ENCODE data around the gene PARVG. TPM values are rescaled to one million over a fixed set of nuclear protein-coding genes. Genes with fewer than 3 reads are reported as not detected.

The PARVG gene
- total RNA-seq, 1 experiment from 2014 or later: 1.3 TPM

DNA sequence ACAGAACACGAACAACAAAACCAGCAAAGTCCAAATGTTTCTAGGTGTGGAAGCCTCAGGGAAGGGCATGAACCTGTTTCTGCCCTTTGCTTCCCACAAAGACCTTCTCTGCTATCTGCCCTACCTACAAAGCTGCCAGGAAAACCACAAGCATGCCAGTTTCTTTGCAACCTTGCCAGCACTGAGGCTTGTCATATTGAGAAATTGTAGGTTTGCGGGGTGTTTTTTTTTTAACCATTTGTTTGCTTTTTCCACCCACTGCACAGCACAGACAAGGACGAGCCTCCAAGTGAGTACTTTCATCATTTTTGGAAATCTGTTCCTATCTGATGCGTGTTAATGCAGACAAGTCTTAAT is 12.8 kb downstream of the PARVG start:
- H2BK12ac ChIP-seq (ENCODE audit: insufficient read length, low read depth, low read length): no peak overlapping the region
- no peak overlapping the region for H2BK15ac ChIP-seq (ENCODE audit: low read depth, low read length)
- no peaks in the 10 kb centered on the region for H3K9me3 ChIP-seq (ENCODE audit: control insufficient read depth, low read depth, low read length)
- Mint-ChIP-seq H3K27me3 (ENCODE audit: low read depth) (peaks cover 10% of the 10 kb centered on the region), H3K36me3 (ENCODE audit: insufficient read depth in 1 of 3, low read depth in 3 of 3) (no peaks in the 10 kb centered on the region; a peak in 1 of 7 replicates), H3K4me1 (peaks cover 9 to 30% of the 10 kb centered on the region in 2 experiments), H3K9me3 (no peaks in the 10 kb centered on the region), H3K27ac (no peak overlapping the region), H3K4me3 (no peak overlapping the region)
- no peak for DNase-seq
- H4K8ac ChIP-seq (replicated peaks; ENCODE audit: insufficient read length, low read depth, low read length): no peak overlapping the region
- no peak overlapping the region for H2BK120ac ChIP-seq (ENCODE audit: low read depth, low read length, poor library complexity, severe bottlenecking)
- no peaks in the 10 kb centered on the region for H3K79me1 ChIP-seq (ENCODE audit: insufficient read depth, low read depth, low read length, poor library complexity, severe bottlenecking)
- no peak overlapping the region for H3K4ac ChIP-seq (ENCODE audit: low read depth, low read length)
- H3T11ph ChIP-seq (ENCODE audit: low read length): no peak overlapping the region
- no peak overlapping the region for H3K14ac ChIP-seq (ENCODE audit: insufficient read depth, low read length)
- H4K5ac ChIP-seq (ENCODE audit: insufficient read length, low read depth, low read length): no peak overlapping the region
- no peaks in the 10 kb centered on the region for H3K23me2 ChIP-seq (ENCODE audit: insufficient read length, low read depth, low read length, poor library complexity, severe bottlenecking)
- no peak overlapping the region for H2BK20ac ChIP-seq (ENCODE audit: low read depth, low read length, poor library complexity, severe bottlenecking)
- no peak overlapping the region for H3K4me2 ChIP-seq (ENCODE audit: insufficient read depth, insufficient read length, low read length)
- H3K56ac ChIP-seq (ENCODE audit: insufficient read length, low read depth, low read length): no peak overlapping the region
- no peaks in the 10 kb centered on the region for H3K27me3 ChIP-seq (ENCODE audit: insufficient read depth, low read length)
- WGBS (ENCODE audit: extremely low coverage, insufficient read length, low lambda C conversion rate): no CpG with 5 or more reads among the region's 4 CpGs
- H3K4me1 ChIP-seq (ENCODE audit: insufficient read depth, low read length): no peaks in the 10 kb centered on the region
- H4K91ac ChIP-seq (ENCODE audit: insufficient read length, low read depth, low read length): no peak overlapping the region
- no peak overlapping the region for H2AFZ ChIP-seq (ENCODE audit: low read length)
- H4K20me1 ChIP-seq (ENCODE audit: control insufficient read depth, insufficient read depth, insufficient read length): no peaks in the 10 kb centered on the region
- H3K27ac ChIP-seq (ENCODE audit: insufficient read length, low read depth, low read length): no peak overlapping the region
- H3K23ac ChIP-seq (ENCODE audit: insufficient read length, low read depth, low read length): no peak overlapping the region
- H2BK5ac ChIP-seq (ENCODE audit: insufficient read length, low read length): no peak overlapping the region
- TF ChIP-seq CTCF (conservative IDR thresholded peaks at IDR 0.05): no peak
- H2AK5ac ChIP-seq (ENCODE audit: insufficient read length, low read length): no peak overlapping the region
- no peak overlapping the region for H3K18ac ChIP-seq (ENCODE audit: insufficient read length, low read depth, low read length)
- no peak overlapping the region for H3K9ac ChIP-seq (ENCODE audit: extremely low read depth, insufficient read length, low read length)
- no peaks in the 10 kb centered on the region for H3K79me2 ChIP-seq (ENCODE audit: insufficient read depth, low read length)

All from H9 (cell line).